ENCODE measurements around the gene KRTAP3-3.

DNA sequence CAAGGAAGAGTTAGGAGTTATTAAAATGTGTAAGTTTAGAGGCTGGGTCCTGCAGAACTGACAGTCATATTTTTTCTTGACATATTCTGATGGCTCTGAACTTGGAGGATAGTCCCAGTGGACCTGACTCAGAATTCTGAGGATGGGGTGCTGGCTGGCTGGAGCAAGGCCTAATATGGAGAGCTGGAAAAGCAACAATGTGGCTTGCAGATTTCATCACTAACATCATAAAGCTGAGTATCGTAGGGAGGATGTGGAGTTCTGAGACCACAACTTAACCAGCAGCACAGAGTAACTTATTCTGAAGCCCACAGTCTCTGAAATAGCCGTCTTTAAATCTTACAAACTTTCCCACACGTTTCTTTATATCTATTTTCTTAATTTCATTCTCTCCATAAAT lies 30.7 kb upstream of the KRTAP3-3 start:
- no peak for TF ChIP-seq GATA2 (IDR thresholded peaks at IDR 0.05; ENCODE audit: low read depth, low read length)
- no peak for TF ChIP-seq GATA3 (IDR thresholded peaks at IDR 0.05; ENCODE audit: low read depth, low read length)
